LNCAP (cell line): Measurements from ENCODE around the gene GLS2.

Source experiments
- TF ChIP-seq, protein P1 (sequence below): fragments of 450-650 bp; IDR thresholded peaks from 2 replicates; pipeline ENCODE4 v1.5.1; 2017; ENCODE audit warnings: mild to moderate bottlenecking

GLS2 gene

DNA sequence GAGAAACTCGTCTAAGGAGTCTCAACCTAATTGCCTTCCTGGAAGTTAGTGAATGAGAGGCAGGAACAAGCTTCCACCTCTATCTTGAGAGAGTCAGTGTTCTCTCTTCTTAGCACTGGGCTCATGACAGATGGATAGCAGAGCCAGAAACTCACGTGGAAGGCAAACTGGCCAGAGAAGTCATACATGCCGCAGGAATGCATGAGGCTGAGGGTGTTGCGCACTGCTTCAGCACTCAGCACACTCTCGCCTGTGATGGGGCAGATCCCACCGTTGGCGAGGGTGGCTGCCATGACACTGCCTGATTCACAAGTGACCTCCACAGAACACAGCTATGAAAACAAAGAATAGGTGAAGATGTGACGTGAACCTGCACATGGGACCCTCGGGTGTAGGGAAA, 13.6 kb downstream of the GLS2 start:
- TF ChIP-seq, protein P1, sequence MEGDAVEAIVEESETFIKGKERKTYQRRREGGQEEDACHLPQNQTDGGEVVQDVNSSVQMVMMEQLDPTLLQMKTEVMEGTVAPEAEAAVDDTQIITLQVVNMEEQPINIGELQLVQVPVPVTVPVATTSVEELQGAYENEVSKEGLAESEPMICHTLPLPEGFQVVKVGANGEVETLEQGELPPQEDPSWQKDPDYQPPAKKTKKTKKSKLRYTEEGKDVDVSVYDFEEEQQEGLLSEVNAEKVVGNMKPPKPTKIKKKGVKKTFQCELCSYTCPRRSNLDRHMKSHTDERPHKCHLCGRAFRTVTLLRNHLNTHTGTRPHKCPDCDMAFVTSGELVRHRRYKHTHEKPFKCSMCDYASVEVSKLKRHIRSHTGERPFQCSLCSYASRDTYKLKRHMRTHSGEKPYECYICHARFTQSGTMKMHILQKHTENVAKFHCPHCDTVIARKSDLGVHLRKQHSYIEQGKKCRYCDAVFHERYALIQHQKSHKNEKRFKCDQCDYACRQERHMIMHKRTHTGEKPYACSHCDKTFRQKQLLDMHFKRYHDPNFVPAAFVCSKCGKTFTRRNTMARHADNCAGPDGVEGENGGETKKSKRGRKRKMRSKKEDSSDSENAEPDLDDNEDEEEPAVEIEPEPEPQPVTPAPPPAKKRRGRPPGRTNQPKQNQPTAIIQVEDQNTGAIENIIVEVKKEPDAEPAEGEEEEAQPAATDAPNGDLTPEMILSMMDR: no peak

DNA sequence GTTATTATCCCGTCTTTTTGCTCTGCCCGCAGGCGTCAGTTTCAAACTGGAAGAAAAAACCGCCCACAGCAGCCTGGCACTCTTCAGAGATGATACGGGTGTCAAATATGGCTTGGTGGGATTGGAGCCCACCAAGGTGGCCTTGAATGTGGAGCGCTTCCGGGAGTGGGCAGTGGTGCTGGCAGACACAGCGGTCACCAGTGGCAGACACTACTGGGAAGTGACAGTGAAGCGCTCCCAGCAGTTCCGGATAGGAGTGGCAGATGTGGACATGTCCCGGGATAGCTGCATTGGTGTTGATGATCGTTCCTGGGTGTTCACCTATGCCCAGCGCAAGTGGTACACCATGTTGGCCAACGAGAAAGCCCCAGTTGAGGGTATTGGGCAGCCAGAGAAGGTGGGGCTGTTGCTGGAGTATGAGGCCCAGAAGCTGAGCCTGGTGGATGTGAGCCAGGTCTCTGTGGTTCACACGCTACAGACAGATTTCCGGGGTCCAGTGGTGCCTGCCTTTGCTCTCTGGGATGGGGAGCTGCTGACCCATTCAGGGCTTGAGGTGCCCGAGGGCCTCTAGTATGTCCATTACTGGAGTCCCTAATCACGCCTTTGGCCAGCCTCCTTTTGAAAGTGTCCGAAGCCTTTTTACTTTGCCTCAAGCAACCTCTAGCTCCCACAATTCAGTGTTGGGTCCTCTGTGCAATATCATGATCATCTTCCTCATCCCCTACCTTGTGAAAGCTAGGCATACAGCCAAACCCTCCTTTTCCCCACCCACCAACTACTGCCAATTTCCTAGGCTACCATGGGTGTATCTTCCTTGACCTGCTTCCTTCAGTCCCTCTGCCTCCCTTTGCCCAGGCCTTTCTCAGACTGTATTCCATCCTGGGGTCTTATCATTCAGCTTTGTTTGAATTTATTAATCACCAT, 18.7 kb downstream of the GLS2 start:
- TF ChIP-seq, protein P1: no peak

DNA sequence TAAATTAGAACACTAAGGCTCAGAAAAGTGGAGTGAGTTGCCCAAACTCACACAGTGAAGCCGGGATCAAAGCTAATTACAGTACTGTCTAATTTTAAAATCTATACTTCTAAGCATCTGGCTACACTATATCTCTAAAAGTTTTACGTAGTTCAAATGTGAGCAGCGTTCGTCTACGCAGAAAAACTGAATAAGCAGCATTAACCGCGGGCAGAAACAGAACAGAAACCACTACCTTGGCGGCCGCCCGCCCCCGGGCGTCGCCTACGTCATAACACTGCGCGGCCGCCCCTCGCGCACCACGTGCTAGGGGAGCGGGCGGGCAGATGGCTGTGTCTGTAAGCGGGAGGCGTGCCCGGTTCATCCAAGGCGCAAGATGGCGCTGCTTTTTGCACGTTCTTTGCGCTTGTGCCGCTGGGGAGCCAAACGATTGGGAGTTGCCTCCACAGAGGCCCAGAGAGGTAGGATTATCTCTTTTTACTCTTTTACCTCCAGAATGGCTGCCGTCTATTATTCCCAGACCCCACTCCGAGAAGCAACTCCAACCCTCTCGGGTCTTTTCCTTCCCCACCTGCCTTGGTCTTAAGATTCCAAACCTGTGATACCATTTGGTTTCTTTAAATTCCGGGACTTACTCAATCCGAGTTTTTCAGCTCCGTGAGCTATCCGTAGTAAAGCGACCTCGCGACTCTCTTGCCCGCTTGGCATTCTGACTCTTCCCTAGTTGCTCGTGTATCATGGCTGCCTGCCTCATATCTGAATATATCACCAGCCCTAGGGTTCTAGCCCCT, 19.6 kb downstream of the GLS2 start, which contains the start of gene SPRYD4:
SPRYD4 (plus strand) TSS at position 363 of the 791 bp plus-strand sequence; CDS start at position 377, 14 bp downstream.
- TF ChIP-seq, protein P1: peak; percentile 49; the same call in 1 of the 2 replicates

DNA sequence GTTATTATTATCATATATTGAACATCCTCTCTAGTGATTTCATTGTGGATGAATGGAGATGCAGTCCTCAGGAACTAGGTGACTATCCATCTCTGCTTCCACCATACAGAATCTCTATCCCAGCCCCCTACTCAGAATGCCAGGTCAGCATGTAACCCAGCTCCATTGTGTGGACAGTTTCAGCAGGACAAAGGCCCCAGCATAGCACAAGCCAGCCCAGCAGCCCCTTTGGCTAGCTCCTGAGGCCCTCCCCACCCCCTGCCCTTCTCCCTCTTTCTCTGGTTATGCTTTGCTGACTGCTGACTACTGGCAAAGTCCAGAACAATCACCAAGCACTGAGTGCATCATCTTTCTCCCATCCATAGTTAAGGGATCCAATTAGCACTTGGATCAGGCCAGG, 25.4 kb downstream of the GLS2 start:
- TF ChIP-seq, protein P1: no peak

DNA sequence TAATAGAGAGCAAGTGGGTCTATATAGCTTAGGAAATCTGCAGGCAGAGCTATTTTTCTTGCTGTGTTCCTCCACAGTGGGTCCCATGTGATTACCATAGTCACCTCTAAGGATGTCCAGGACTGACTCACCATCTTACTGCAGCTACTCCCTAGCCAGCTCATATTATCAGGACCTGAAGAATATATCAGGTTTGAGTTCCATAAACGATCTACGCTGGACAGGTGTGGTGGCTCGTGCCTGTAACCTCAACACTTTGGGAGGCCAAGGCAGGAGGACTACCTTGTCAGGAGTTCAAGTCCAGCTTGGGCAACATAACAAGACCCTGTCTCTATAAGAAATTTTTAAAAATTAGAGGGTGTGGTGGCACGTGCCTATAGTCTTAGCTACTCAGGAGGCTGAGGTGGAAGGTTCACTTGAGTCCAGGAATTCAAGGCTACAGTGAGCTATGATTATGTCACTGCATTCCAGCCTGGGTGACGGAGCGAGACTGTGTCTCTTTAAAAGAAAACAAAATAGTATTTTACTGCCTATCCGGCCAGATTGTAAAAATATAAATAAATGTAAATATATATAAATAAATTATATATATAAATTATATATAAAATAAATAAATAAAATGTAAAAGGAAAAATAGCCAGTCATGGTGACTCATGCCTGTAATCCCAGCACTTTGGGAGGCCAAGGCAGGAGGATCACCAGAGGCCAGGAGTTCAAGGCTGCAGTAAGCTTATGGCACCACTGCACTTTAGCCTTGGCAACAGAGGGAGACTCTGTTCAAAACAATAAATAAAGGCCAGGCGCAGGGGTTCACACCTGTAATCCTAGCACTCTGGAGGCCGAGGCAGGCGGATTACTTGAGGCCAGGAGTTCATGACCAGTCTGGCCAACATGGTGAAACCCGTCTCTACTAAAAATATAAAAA, 26.5 kb downstream of the GLS2 start:
- TF ChIP-seq, protein P1: no peak

DNA sequence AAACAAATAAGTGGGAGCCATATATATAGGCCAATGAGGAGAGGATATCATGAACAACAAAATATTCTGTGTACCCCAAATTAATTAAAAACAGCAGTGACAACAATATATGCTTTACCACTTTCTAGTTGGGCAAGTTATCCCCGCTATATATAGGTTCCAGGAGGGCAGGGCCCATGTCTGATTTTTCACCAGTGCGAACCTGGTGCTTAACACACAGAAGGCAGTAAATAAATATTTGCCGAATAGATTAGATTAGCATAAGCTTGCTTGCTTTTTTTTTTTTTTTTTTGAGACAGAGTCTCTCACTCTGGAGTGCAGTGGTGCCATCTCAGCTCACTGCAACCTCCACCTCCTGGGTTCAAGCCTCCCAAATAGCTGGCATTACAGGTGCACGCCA, 30.1 kb downstream of the GLS2 start:
- TF ChIP-seq, protein P1: no peak

DNA sequence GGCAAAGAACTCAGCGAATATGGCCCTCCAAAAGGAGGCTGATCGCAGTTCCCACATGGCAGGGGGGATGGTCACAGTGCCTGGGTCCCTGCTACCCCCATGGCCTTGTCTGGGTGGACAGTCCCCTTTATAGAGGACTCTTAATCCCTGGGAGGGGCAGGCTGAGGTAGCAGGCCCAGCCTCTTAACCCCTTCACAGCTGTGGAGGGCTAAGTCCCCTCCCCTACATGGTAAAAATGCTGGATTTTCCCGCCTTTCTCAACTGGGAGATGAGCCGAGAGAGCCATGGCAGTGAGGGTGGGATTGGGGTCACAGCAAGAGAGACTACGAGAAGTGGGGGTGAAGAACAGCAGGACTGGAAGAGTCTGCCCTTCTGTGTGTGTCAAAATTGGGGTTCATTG, 33.4 kb downstream of the GLS2 start, which contains the start of gene MIP:
MIP (minus strand) TSS at position 101 of the 400 bp plus-strand sequence; CDS start at position 57, 44 bp downstream.
- TF ChIP-seq, protein P1: no peak
